NCI-H748 treated with DMSO at 0.1 percent for 48 hours (cell line): ENCODE data around the gene NFASC.

Source experiments
- DNase-seq: peaks from one replicate; lab custom pipeline; 2025; lab: John Stamatoyannopoulos, UW

NFASC gene

GRCh38 chr1:204859861-204860267, 10.8 kb upstream of the NFASC start:
- no peak for DNase-seq

DNA sequence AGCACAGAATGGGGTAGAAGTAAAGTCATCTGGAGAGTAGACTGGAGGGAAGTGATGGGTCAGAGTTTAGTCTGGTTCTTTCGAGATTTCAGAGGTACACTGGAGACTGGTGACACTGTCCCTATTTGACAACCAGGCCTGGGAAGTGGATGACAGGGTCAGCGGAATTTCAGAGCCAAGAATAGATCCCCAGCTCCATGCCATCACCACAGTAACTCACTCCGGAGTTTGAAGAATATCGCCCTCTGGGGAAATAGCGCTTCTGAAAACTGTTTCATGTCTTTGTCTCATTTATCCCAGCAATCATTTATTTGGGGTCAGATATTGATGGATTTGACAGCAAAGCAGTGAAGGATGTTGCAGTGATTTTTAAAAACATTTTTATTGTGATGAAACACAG, 7.6 kb upstream of the NFASC start:
- DNase-seq, result no peak

- no peak for DNase-seq
These were observed 6.9 kb upstream of the NFASC start for GRCh38 chr1:204863730-204864129.

- DNase-seq, result no peak
These were observed 4.5 kb upstream of the NFASC start for GRCh38 chr1:204866051-204866596.

GRCh38 chr1:204867203-204867602, 3.5 kb upstream of the NFASC start:
- DNase-seq, result no peak

DNA sequence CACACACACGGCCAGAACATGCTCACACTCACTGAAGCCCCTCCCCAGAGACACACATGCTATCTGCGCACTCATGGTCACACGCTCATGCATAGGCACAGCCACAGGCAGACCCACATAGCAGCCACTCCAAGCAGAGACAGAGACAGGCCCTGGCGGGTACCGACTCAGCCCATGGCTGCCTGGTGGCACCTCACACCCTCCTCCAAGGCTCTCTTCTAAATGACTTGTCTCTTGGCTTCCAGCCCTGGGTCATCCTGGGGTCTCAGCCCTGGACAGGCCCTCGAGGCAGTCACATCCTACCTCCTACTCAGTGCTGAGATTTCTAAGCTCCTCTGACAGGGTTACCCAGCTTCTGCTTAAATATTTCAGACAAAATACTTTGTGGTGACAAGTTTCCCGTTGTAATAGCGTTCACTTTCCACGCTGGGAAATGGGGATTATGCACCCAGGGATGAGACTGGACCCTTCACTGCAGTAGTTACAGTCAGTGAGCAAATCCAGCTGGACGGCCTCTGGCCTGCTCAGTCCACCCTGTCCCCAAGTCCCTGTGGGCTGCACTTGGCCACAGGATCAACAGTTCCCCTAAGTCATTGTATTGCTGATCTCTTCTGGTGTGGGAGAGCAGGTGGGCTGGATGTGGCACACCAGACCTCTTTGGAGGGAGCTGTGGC, 2.9 kb upstream of the NFASC start:
- no peak for DNase-seq

GRCh38 chr1:204868340-204868700, 2.3 kb upstream of the NFASC start:
- DNase-seq, result no peak

DNA sequence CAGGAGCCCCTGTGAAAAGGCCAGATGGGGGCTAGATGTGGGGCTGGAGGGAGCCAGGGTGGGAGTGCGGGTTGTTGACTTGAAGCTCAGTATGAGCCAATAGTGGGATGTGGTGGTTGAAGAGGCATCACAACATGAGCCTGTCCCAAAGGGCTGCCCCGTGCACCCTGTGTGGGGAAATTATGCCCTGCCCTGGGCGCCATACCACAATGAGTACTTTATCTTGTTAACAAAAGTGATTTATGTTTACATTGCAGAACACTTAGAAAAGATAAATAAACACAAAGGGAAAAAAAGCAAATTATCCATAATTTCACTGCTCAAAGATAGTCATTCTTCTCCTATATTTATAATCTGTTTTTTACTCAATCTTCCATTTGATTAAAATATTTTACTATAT, 1.6 kb upstream of the NFASC start:
- no peak for DNase-seq

GRCh38 chr1:204871405-204872037, 859 bp downstream of the NFASC start:
- DNase-seq, result no peak

DNA sequence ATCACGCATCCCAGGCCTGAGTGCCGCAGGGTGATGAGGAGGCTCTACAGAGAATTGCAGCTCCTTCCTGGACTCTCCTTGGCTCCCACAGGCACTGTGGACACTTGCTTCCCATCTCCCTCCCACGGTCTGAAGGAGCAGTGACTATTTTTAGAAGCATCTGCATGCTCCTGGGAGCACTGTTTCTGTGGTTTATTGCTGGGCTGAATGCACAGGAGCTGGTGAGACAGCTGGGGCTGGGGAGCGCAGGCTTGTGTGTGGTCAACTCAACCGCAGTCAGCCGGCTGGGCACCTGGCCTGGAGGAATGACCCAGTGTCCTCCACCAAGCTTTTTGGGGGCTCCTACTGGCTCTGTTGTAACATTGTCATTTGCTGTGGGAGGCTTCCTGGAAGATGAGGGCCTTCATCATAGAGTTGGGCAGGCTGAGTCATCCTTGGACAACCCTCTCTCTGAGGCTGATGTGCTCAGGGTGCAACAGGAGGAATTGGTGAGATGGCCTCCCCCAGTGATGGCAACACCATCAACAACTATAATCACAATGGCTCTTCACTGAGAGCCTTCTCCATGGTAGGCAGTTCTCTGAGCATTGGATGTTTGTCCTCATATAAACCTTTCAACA, 1.7 kb downstream of the NFASC start:
- no peak for DNase-seq

- DNase-seq, result no peak
These were observed 2.5 kb downstream of the NFASC start for GRCh38 chr1:204873176-204873575.

DNA sequence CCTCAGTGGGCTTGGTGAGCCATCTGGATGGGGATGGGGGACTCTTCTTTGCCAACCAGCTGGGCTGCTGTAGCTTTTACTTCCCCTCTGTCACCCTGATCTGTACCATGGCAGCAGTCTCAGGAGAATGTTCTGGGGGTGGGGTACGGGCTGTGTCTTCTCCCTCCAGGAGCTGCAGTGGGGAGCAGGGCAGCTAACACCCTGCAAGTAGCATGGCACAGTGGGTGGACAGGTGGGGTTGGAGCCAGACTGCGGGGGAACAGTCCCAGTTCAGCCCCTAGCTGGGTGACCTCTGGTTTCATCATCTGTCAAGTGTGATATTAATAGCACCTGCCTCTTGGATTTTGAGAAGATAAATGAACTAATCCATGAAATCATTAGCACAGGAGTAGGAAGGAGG, 3.1 kb downstream of the NFASC start:
- no peak for DNase-seq

GRCh38 chr1:204874274-204874673, 3.6 kb downstream of the NFASC start:
- DNase-seq, result no peak

DNA sequence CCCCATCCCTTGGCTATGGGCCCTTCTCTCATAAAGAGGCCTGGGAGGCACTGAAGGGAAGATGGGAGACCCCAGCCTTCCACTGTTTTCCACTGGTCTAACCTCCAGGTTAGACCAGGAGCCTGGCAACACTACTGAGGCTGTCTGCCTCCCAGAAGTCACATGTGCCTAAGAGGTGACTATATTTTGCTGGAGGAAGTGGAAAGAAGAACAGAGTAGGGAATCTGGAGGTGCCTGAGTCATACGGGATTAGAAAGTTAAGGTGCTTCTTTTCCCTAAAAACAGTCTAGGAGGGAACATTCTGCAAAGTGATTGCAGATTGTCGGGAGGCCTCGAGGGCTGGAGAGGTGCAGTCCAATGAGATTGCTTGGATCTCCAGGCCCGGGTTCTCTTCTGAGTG, 4.6 kb downstream of the NFASC start:
- DNase-seq, result no peak

- DNase-seq, result no peak
These were observed 8.1 kb downstream of the NFASC start for GRCh38 chr1:204878621-204879234.

DNA sequence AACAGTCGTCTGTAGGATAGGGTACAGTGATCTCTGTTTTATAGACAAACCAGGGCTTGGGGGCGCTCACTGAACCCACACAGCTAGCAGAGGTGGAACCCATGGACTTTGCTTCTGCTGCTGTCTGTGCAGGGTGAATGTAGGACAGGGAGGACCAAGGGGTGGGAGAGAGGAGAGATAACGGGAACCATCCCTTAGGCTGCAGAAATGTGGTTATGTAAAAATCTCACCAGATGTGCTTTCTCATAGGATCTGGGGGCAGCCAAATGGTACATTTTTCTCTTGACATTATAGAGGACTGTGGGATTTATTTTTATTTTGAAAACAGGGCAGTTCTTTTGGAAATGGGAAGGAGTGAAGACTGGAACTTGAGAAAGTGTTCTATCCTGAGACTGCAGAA, 8.7 kb downstream of the NFASC start:
- no peak for DNase-seq

DNA sequence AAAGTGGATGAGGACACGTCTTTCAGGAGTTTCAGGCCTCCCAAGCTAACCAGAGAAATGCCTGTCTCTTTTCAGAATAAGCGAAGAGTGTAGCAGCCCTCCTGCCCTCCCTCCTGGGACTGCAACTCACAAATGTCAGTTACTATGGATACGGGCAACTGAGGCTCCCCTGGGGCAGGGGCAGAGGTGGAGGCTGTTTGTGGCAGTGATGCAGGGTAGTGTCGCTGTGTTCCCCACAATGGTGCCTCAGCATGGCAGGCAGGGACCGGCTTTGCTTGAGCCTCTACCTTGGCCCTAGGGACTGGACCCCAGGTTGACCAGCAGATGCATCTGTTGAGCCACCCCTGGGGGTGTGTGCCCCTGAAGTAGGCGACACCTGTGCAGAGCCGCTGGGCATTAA, 10.2 kb downstream of the NFASC start:
- DNase-seq, result no peak

DNA sequence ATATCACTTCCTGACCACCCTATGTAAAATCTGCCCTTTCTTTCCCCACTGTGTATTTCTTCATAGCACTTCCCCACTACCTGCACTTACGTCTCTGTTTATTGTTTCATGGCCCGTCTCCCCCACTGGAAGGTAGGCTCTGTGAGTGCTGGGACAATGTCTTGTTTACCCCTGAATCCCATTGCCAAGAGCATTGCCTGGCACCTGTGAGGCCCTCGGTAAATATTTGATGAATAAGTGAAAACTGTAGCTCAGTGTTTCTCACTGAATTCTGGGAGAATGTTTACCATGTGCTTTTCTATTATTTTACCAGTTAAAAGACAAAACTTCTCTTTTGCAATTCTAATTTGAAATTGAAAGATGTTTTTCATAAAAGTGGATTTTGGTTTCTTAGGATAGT, 11.8 kb downstream of the NFASC start:
- no peak for DNase-seq

GRCh38 chr1:204883405-204883804, 12.7 kb downstream of the NFASC start:
- no peak for DNase-seq

DNA sequence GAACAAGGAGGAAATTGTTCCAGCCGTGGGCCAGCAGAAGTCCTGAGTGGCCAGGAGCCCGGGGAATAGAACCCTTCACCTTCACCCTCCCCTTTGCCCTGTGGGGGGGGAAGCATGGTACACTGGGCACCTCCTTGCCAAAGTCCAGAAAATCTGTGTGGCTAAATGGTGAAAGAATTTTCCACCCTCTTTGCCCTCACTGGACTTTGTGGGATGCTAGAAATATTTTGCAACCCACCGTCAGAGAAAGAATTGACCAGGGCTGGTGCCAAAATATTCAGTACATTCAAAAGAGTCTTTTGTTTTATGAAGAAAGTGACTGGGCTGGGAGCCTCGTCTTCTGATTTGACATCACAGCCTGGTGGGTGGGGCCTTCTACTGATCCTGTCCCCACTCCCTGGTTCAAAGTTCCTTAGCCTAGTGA, 14.6 kb downstream of the NFASC start:
- no peak for DNase-seq

DNA sequence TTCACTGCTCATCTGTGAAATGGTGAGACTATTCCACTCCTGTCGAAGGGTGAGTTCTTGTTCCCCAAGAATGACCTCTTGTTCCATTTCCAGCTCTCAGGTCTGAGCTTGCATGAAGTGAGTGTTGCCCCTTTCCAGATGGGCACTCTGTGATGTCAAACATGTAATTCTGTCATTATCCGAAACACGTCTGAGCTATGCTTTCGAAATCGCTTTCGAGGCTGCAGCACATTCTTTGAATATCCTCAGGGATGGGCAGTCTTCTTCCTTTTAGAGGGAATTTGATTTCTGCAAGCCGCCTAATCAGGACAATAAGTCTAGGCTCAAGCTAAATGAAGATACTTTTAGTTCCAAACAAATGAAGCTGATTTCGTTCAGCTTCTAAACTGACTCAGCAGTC, 15.1 kb downstream of the NFASC start:
- DNase-seq, result no peak

GRCh38 chr1:204887846-204888245, 17.2 kb downstream of the NFASC start:
- no peak for DNase-seq

DNA sequence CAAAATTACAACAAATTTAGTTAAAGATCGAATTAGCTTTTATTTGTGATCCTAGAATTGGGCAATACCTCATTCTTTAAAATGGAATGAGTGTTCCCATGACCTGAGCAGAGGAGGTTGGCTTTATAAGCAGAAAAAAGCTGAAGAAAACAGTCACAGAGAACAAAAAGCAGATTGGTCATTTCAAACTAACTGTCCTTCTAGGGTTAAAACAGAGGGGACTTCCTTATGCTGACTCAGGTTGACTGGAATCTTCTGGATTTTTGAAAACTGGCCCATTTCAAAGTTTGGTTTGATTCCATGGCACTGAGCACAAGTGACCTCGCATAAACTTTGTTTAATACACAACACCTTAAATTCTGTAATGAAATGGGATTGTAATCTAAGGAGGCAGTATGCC, 17.6 kb downstream of the NFASC start:
- no peak for DNase-seq
